Measurements from ENCODE around the gene ZNF467.

GRCh38 chr7:149759093-149759860 lies 14.1 kb downstream of the ZNF467 start:
- TF ChIP-seq CTCF (conservative IDR thresholded peaks at IDR 0.05; ENCODE audit: low read depth, low read length) (no peak), EZH2 (IDR thresholded peaks at IDR 0.05; ENCODE audit: borderline replicate concordance, low read depth, low read length, poor library complexity, severe bottlenecking) (no peak)
